Stimulated activated CD8-positive, alpha-beta memory T cell treated with anti-CD3 and anti-CD28 coated beads, Interleukin-4, amount 100 ng/mL, for 48 hours (primary cell): Measurements from ENCODE around the gene KPNB1.

Source experiments
- DNase-seq: peaks from one replicate; pipeline ENCODE4 v3.0.0-alpha.2; 2020

The KPNB1 gene

DNA sequence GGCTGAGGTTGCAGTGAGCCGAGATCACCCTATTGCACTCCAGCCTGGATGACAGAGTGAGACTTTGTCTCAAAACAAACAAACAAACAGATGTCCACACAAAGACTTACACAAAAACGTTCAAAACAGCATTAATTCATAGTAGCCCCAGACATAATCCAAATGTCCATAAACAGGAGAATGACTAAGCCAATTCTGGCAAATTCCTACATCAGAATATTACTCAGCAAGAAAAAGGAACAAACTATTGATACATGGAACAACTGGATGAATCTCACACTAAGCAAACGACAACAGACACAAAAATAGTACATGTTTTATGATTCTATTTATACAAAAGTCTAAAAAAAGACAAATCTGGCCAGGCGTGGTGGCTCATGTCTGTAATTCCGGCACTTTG lies 10.8 kb upstream of the KPNB1 start:
- no peak for DNase-seq

GRCh38 chr17:47640076-47640475 lies 9.6 kb upstream of the KPNB1 start:
- no peak for DNase-seq

GRCh38 chr17:47641202-47641601 lies 8.5 kb upstream of the KPNB1 start:
- no peak for DNase-seq

DNA sequence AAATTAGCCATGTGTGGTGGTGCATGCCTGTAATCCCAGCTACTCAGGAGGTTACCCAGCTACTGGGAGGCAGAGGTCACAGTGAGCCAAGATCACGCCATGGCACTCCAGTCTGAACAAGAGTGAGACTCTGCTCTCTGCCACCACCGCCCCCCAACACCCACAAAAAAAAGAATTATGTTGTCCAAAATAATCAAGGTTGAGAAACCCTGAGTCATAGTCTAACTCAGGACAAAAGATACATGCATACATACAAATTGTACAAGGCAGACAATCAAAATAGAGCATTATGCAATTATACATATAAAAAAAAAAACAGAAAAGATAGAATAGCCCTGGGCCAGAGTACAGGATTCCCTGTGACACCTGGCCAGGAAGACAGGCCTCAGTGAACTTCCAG lies 6.6 kb upstream of the KPNB1 start:
- DNase-seq: no peak

DNA sequence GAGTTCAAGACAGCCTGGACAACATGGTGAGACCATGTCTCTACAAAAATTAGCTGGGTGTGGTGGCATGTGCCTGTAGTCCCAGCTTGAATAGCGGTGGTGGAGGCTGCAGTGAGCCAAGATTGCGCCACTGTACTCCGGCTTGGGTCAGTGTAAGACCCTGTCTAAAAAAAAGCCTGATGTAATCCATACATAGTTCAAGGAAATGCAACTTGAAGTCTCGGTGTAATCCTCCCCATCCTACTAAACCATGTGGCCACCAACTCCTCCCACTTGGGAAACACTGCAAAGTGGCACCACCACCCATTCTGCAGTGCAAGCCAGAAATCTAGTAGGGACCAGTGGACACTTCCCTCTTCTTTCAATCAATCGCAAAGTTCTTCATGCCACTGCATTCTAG lies 5.4 kb upstream of the KPNB1 start:
- no peak for DNase-seq

GRCh38 chr17:47649972-47650524 lies 329 bp downstream of the KPNB1 start:
- peak; percentile 64 for DNase-seq

DNA sequence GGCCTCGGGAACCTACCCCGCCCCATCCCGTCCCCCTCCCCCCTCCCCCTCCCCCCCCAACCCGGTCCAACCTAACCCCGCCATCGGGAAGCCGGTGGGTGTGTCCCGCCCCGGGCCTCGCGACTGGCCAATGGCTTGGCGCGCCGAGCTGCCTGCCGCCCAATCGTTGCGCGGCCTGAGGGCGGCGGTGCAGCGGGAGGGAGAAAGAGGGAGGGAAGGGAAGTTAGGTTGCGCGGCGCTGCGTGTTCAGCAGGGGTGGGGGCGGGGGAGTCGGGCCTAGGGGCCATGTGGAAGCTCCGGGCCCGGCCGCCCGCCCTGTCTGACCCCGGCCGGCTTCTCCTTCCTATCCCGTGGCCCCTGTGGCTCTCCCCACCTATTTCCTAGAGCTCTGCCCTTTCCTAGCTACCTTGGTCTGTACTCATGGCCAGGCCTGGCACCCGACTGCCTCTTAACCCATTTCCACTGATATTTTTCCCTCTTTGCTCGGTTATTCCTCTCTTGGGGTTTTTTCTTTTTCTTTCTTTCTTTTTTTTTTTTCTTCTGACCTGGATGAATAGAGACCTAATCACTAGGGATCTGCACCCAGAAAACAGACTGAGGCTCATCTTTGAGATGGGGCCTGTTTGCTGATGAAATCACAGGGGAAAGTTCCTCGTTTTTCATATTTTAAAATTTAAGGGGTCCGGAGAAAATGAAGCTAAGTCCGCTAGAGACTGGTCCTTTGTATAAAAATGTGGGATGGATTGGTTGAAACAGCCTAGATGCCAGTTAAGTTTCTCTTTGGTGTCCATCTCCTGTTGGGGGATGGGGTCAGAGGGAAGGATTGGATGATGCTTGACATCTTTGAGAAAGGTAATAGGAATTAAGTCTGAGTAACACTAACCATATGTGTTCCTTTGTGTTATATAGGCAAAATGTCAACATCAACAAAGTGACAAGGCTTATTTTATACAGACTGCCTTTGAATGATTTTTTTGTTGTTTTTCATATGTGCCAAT lies 1.1 kb downstream of the KPNB1 start:
- DNase-seq: peak; percentile 95

- no peak for DNase-seq
Measured at GRCh38 chr17:47651704-47652103, 2.0 kb downstream of the KPNB1 start.

- DNase-seq: no peak
Measured at GRCh38 chr17:47652570-47652969, 2.9 kb downstream of the KPNB1 start.

GRCh38 chr17:47653442-47653841 lies 3.7 kb downstream of the KPNB1 start:
- no peak for DNase-seq

DNA sequence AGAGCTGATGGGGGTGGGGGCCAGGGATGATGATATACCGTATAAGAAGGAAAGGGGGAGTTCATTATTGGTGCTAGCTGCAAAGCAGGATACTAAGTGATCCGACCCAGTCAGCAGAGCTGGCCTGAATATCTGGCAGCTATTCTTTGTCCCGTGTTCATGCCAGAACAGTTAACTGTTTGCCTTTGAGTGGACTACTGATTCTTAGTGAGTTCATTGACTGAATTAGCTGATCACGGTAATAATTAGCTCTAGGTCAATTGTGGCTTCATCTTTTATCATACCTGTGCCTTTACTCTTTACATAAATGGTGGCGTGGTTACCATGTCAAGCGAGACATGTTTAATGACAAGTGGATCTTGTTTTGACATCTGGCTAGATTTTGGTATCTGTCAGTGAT lies 5.3 kb downstream of the KPNB1 start:
- DNase-seq: no peak

DNA sequence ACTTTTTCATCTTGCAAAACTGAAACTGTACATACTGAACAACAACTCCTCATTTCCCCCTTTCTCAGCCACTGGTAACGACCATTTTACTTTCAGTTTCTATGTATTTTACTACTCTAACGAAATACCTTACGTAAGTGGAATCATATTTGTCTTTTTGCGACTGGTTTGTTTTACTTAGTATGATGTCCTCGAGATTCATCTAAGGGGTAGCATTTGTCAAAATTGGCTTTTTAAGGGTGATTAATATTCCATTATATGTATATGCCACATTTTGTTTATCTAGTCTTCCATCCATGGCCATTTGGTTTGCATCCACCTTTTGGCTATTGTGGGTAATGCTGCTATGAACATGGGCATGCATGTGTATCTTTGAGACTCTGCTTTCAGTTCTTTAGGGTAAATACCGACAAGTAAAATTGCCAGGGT lies 10.4 kb downstream of the KPNB1 start:
- DNase-seq: no peak

GRCh38 chr17:47663912-47664623 lies 14.3 kb downstream of the KPNB1 start:
- peak; percentile 67 for DNase-seq

DNA sequence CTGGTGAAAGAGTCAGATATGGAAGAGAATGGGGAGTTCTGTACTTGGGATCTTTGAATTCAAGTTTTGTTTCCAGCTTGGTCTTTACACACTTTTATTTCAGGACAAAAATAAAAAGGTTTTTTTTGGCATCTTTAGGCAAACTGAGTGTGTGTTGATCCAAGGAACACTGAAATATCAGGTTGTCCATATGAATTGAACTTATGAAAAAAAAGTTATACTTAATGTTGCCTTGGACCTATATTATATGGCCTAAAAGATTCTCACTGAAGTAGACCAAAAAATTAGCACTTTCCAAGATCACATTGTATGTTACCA lies 14.9 kb downstream of the KPNB1 start:
- DNase-seq: no peak

GRCh38 chr17:47665655-47666054 lies 15.9 kb downstream of the KPNB1 start:
- DNase-seq: no peak

DNA sequence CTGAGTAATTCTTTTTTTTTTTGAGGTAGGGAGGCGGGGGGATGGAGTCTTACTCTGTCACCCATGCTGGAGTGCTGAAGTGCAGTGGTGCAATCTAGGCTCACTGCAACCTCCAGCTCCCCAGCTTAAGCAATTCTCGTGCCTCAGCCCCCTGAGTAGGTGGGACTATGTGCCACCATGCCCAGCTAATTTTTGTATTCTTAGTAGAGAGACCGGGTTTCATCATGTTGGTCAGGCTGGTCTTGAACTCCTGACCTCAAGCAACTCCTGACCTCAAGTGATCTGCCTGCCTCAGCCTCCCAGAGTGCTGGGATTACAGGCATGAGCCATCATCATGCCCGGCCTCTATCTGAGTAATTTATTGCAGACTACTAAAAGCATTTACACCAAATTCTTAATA lies 19.4 kb downstream of the KPNB1 start:
- DNase-seq: no peak

GRCh38 chr17:47670064-47670463 lies 20.3 kb downstream of the KPNB1 start:
- DNase-seq: no peak

DNA sequence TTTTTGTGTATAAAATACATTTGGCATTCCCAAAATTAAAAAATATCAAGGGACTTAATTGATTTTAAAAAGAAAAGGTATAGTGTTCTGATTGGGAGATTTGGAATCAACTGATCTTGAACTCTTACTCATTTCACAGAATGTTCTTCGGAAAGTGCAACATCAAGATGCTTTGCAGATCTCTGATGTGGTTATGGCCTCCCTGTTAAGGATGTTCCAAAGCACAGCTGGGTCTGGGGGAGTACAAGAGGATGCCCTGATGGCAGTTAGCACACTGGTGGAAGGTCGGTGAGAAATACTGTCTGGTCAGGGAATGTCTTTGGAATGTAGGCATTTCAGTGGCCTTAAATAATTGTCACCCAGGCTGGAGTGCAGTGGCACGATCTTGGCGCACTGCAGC lies 24.8 kb downstream of the KPNB1 start:
- DNase-seq: no peak

GRCh38 chr17:47675380-47676198 lies 25.9 kb downstream of the KPNB1 start:
- no peak for DNase-seq

GRCh38 chr17:47676199-47676472 lies 26.4 kb downstream of the KPNB1 start:
- DNase-seq: no peak

DNA sequence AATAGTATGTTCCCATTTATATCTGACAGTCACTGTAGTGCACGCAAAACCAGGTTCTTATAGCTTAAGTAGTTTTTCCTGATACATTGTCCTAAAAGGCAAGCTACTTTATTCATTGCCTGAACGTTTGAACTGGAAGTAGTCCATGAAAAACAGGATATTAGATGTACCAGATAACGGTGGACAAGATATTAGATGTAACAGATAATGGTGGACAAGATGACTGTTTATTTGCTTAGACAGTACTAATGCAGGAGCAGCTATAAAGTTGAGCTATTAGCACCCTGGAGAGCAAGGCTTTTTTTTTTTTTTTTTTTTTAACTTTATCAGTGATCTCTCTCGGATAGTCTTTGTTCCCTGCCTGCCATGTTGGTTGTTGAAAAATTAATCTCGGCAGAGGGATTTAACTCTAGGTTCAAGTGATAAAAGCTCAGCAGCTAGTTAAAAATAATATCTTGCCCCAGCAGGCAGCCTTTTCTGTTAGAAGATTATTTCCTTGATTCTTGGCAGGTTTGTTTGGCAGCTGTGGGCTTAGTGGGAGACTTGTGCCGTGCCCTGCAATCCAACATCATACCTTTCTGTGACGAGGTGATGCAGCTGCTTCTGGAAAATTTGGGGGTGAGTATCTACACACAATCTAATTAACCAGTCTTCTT lies 26.9 kb downstream of the KPNB1 start:
- DNase-seq: no peak

- DNase-seq: no peak
Measured at GRCh38 chr17:47678196-47678595, 28.5 kb downstream of the KPNB1 start.

GRCh38 chr17:47682138-47682537 lies 32.4 kb downstream of the KPNB1 start:
- DNase-seq: no peak
